Stimulated activated CD4-positive, alpha-beta T cell treated with anti-CD3 and anti-CD28 coated beads, TNF-alpha, amount 100 ng/mL, for 48 hours (primary cell): ENCODE measurements around the gene SORCS1.

ENCODE experiments used
- DNase-seq, 3 donors: peaks; one replicate each; pipeline ENCODE4 v3.0.0-alpha.2; 2020; ENCODE audit warnings: low read depth in 3 of 3

SORCS1 gene

GRCh38 chr10:106593876-106594275 is 570.6 kb downstream of the SORCS1 start:
- DNase-seq, result no peak

- no peak for DNase-seq
These were observed 572.1 kb downstream of the SORCS1 start for GRCh38 chr10:106592396-106592795.

GRCh38 chr10:106582291-106582690 is 582.2 kb downstream of the SORCS1 start:
- no peak for DNase-seq

GRCh38 chr10:106577756-106578155 is 586.8 kb downstream of the SORCS1 start:
- DNase-seq, result no peak

GRCh38 chr10:106577266-106577665 is 587.2 kb downstream of the SORCS1 start:
- DNase-seq, result no peak

- no peak for DNase-seq
These were observed 588.0 kb downstream of the SORCS1 start for GRCh38 chr10:106576534-106576933.

GRCh38 chr10:106573106-106573505 is 591.4 kb downstream of the SORCS1 start:
- no peak for DNase-seq

GRCh38 chr10:106571192-106571946 is 593.1 kb downstream of the SORCS1 start:
- no peak for DNase-seq

GRCh38 chr10:106570268-106570667 is 594.2 kb downstream of the SORCS1 start:
- DNase-seq, result no peak

- no peak for DNase-seq
These were observed 596.9 kb downstream of the SORCS1 start for GRCh38 chr10:106567629-106568028.

- no peak for DNase-seq
These were observed 597.6 kb downstream of the SORCS1 start for GRCh38 chr10:106566873-106567272.

- no peak for DNase-seq
These were observed 599.0 kb downstream of the SORCS1 start for GRCh38 chr10:106565546-106565945.

GRCh38 chr10:106563384-106563783 is 601.1 kb downstream of the SORCS1 start:
- no peak for DNase-seq

GRCh38 chr10:106560925-106561640 is 603.4 kb downstream of the SORCS1 start:
- no peak for DNase-seq

- no peak for DNase-seq
These were observed 605.1 kb downstream of the SORCS1 start for GRCh38 chr10:106559442-106559841.

- no peak for DNase-seq
These were observed 606.4 kb downstream of the SORCS1 start for GRCh38 chr10:106557951-106558733.

GRCh38 chr10:106557053-106557452 is 607.5 kb downstream of the SORCS1 start:
- DNase-seq, result no peak

- DNase-seq, result no peak
These were observed 608.9 kb downstream of the SORCS1 start for GRCh38 chr10:106555599-106555998.

- DNase-seq, result no peak
These were observed 612.9 kb downstream of the SORCS1 start for GRCh38 chr10:106551501-106552062.

- no peak for DNase-seq
These were observed 615.7 kb downstream of the SORCS1 start for GRCh38 chr10:106548832-106549231.

- no peak for DNase-seq
These were observed 617.4 kb downstream of the SORCS1 start for GRCh38 chr10:106547047-106547635.

GRCh38 chr10:106542461-106542860 is 622.0 kb downstream of the SORCS1 start:
- DNase-seq, result no peak
